Sciatic nerve (tissue), 2 donors: ENCODE results near the gene RNU1-1. TPM values are rescaled to one million over a fixed set of nuclear protein-coding genes. Genes with fewer than 3 reads are reported as not detected.
A peak's percentile ranks its signal among the peaks of the same experiment; 100 is the strongest.
"Not testable (repeated sequence)": the region's sequence is repeated elsewhere in the genome, so short reads cannot be mapped to it uniquely, and the experiment has no call there.

Source experiments
- ATAC-seq: fragments of 200-7000 bp; cut with Tn5 transposase; one replicate; pipeline ENCODE4 v1.9.1; 2020; ENCODE audit warnings: mild to moderate bottlenecking, moderate library complexity
- DNase-seq: peaks from one replicate; pipeline ENCODE4 v3.0.0-alpha.2; 2020; ENCODE audit warnings: low spot score
- intact Hi-C: fragments of 100-400 bp; cut with DNase I; formaldehyde crosslinking; loops from one replicate; pipeline ENCODE4 v1.14.2; 2022
- total RNA-seq: library from RNA; stranded (reverse); fragmentation: NEBNext Ultra II Directional; extraction: Animal tissue kit (Norgen Biotek cat#: 25700); gene quantifications from one replicate; pipeline ENCODE4 v1.2.1, GENCODE V29; 2021
- donor health status: DM: no; HTN: no; CAD: no.
- donor health status: DM: no; HTN: no; CAD: no.

RNU1-1 gene
- total RNA-seq, 1 donor from 2014 or later: 13,769 TPM

DNA sequence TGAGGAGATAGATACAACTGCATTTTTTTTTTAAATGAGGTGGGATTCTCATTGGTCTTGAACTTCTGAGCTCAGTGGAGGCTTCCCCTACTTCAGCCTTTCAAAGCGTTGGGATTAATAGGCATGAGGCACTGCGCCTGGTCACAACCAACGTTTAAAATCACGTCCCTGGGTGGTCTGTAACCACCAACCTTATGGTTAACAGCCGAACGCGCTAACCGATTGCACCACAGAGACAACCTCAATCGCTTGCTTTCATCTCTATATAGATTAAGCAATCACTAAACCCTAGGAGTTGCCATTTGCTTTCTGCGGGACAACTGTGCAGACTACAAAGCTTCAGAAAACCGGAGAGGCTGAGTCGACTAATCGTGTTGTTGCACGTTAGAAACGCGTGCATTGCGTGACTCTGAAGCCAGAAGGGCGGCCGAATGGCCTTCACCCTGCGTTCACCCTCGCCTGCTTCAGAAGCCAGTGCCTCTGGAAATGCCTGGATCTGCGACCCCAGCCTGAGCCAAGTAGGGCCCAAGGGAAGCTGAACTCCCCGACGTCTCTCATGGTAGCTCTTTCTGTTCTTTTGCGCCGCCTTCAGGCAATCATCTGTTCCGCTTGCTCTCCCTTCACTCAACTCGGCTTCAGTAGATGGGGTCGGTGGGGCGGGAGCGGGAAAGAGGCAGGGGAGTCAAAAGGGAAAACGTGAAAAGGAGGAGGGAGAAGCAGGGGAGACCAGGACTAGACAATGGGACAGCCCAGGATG lies 18.3 kb upstream of the RNU1-1 start:
- ATAC-seq, DNase-seq, intact Hi-C loops: not testable (repeated sequence)

- intact Hi-C loops, DNase-seq, ATAC-seq: not testable (repeated sequence)
Observed at GRCh38 chr1:16528338-16528737, 14.3 kb upstream of the RNU1-1 start.

- intact Hi-C loops, ATAC-seq, DNase-seq: not testable (repeated sequence)
Observed at GRCh38 chr1:16525769-16526168, 11.7 kb upstream of the RNU1-1 start.

GRCh38 chr1:16521679-16522078 lies 7.6 kb upstream of the RNU1-1 start:
- intact Hi-C loops, DNase-seq, ATAC-seq: not testable (repeated sequence)

DNA sequence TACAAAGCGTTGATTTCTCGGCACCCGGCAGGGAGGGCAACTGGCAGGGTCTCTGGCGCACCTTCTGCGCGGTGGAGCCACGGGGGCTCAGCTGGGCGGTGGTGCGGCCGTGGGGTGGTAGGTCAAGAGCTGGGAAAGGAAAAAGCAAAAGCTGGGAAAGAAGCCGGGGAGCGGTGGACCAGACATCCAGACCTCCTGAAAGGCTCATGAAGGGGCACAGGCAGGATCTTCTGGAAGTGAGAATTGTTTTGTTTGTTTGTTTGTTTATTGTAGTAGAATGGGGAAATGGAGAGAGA lies 7.2 kb upstream of the RNU1-1 start:
- no peak for ATAC-seq
- no peak for DNase-seq
- intact Hi-C loops: no loop called here

- DNase-seq, ATAC-seq, intact Hi-C loops: not testable (repeated sequence)
Observed at GRCh38 chr1:16520435-16521287, 6.6 kb upstream of the RNU1-1 start.

- not testable (repeated sequence) for DNase-seq, ATAC-seq
- intact Hi-C loops: loop anchor here (10.0 kb wide), 1 partner anchor 905 kb away; the partner anchor contains the start of gene DDI2
Observed at GRCh38 chr1:16519255-16519951, 5.3 kb upstream of the RNU1-1 start.

GRCh38 chr1:16518913-16519254 lies 4.8 kb upstream of the RNU1-1 start:
- ATAC-seq, DNase-seq: not testable (repeated sequence)

GRCh38 chr1:16516694-16517410 lies 2.8 kb upstream of the RNU1-1 start:
- not testable (repeated sequence) for ATAC-seq, DNase-seq
- intact Hi-C loops: loop anchor here (10.0 kb wide), 1 partner anchor 902 kb away; the partner anchor contains the start of gene DDI2

More at GRCh38 chr1:16518913-16519254, 4.8 kb upstream of the RNU1-1 start:
- intact Hi-C loops: loop anchor here (10.0 kb wide), 1 partner anchor 904 kb away; the partner anchor contains the start of gene DDI2

DNA sequence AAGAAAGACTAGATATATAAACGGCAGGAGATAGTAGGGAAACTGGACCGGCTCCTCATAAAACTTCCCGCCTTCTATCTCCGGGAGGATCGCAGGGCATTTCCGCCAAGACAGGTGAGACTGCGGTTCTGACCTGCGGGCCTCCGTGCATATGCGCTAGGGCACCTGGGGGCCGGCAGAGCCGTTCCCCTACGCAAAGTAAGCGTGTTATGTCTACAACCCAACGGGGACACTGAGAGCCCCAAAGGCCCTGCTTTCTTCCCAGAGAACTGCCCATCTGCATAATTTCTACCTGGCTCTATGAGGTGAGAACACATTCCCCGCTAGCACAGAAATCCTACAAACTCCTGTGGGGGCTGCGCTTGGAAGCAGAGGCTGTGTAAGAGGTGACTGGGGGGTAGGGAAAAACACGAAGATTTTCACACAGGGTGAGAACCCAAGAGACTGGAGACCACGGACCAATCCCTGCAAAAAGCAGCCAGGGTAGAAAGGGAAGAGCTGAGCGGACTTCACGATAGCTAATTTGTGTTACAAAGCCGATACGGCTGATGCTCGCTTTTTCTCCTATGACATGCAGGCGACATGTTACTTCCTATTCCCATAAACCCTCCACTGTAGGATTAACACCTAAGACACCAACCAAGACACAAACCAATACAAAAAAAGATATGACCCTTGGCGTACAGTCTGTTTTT lies 526 bp downstream of the RNU1-1 start:
- intact Hi-C loops: loop anchor here (10.0 kb wide), 1 partner anchor 899 kb away; the partner anchor contains the start of gene DDI2
- peak; percentile 98 for ATAC-seq
- not testable (repeated sequence) for DNase-seq

DNA sequence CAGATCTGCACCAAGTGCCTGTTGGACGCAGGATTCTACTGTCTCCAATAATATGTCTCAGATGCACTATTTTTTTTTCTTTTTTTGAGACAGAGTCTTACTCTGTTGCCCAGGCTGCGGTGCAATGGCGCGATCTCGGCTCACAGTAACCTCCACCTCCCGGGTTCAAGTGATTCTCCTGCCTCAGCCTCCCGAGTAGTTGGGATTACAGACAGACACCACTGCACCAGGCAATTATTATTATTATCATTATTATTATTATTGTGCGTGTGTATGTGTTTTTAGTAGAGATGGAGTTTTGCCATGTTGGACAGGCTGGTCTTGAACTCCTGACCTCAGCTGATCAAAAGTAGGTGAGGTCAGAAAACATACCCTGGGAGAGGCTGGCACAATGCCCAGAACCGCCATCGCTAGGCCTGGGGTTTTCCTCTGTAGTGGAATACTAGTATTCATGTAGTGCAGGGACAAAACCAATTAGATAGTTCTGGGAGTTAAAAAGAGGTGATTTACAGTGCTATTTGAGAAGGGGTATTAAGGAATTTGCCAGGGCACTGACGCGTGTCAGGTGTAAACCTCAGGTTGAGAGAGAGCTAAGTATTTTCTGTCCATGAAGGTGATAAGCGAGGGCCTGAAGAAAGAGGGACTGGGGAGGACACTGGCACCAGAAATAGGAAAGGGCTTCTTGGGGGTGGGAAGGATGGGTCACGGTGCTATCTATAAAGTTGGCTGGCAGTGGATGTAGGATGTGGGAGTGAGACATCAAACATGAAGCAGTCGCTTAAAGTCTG lies 1.3 kb downstream of the RNU1-1 start:
- intact Hi-C loops: loop anchor here (10.0 kb wide), 1 partner anchor 898 kb away; the partner anchor contains the start of gene DDI2
- not testable (repeated sequence) for DNase-seq, ATAC-seq

DNA sequence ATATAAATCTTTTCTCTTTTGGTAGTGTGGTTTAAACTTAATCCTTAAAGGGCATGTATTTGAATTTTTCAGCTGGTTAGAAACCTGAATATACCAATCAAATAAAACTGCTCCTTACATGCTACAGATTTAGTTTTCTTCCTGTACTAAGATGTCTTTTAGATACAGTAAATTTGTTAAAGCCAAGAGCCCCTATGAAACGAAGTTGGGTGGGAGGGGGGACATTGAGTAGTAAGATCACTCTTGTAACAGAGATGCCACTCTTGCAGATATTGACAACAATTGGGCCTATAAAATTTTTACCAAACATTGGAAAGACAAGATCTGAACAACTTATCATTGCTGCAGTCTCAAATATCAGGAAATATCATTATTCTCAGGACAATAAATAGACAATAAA lies 2.2 kb downstream of the RNU1-1 start:
- intact Hi-C loops: loop anchor here (10.0 kb wide), 1 partner anchor 897 kb away; the partner anchor contains the start of gene DDI2
- ATAC-seq: not testable (repeated sequence)

DNA sequence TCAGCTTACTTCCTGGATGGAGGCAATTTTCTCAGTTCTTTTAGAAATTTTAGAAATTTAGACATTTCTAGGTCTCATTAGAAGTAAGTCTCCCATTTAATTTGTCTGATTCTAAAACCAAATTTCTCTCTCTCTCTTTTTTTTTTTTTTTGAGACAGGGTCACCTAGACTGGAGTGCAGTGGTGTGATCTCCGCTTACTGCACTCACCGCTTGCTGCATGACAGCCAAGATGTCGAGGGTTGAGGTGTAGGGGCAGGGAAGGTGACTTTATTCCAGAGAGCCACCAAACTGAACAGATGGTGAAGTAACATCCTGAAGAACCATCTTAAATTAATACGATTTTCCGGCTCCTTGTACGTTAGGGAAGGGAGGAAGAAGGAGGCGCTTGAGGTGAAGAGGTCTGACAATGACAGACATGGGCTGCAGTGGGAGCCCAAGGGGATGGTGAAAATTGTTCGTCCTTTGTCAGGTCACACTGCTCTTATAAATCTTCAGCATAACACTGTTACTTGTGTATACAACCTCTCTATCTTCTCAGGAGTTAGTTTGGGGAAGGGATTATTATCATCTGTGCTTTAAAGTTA lies 5.1 kb downstream of the RNU1-1 start:
- intact Hi-C loops, ATAC-seq, DNase-seq: not testable (repeated sequence)

More for the DNA sequence above, 2.2 kb downstream of the RNU1-1 start:
- DNase-seq: not testable (repeated sequence)

GRCh38 chr1:16506364-16507136 lies 7.5 kb downstream of the RNU1-1 start:
- ATAC-seq, intact Hi-C loops, DNase-seq: not testable (repeated sequence)

GRCh38 chr1:16505870-16506269 lies 8.2 kb downstream of the RNU1-1 start:
- intact Hi-C loops, DNase-seq, ATAC-seq: not testable (repeated sequence)

- intact Hi-C loops: no loop called here
- no peak for ATAC-seq
- no peak for DNase-seq
Observed at GRCh38 chr1:16503494-16503893, 10.6 kb downstream of the RNU1-1 start.
